H1 (cell line): Measurements from ENCODE around the gene CAV3. TPM values are rescaled to one million over a fixed set of nuclear protein-coding genes. Genes with fewer than 3 reads are reported as not detected.

Experiments used
- CBX5 ChIP-seq: fragments of 300-800, 300-1000 bp; sonication (generic); IDR thresholded peaks from 2 replicates; pipeline ENCODE4 v1.7.1; 2016; ENCODE audit warnings: antibody characterized with exemption, low read length, low read depth
- CHD7 ChIP-seq: fragments of 300-600 bp; sonication (generic); IDR thresholded peaks from 2 replicates; pipeline ENCODE4 v1.7.1; 2012; ENCODE audit warnings: low read length, moderate library complexity, mild to moderate bottlenecking, inconsistent platforms; ENCODE audit not compliant: insufficient replicate concordance
- FOSL1 ChIP-seq: IDR thresholded peaks from 2 replicates; pipeline ENCODE4 v1.6.1; 2011; ENCODE audit warnings: mild to moderate bottlenecking, low read depth, low read length, moderate library complexity; ENCODE audit not compliant: insufficient read depth
- polyA plus RNA-seq, 7 experiments: library from polyadenylated mRNA; depleted of rRNA in 3 of 7; stranded (reverse) in 5 of 7; unstranded in 2 of 7; fragments of >200 nt in 5 of 7; fragments of 200-250 nt in 2 of 7; gene quantifications; 1 replicate in 5 of 7; 2 replicates in 1 of 7; 4 replicates in 1 of 7; pipeline versions ENCODE4 v1.2.1 to v1.2.3, GENCODE V29; 2011 to 2013; ENCODE audit warnings: missing spikeins in 2 of 7, mixed read lengths in 2 of 7
- total RNA-seq: library from RNA; stranded (reverse); fragmentation: NEBNext Ultra II Directional; extraction: Animal tissue kit (Norgen Biotek cat#: 25700); gene quantifications from 2 replicates; pipeline ENCODE4 v1.2.1, GENCODE V29; 2021

Gene CAV3
- total and polyA plus RNA-seq, 2 of the 8 experiments (the other 6 are each of a cell fraction or from before 2014, with no cell fraction given): not detected

- no peak for TF ChIP-seq CHD7
- TF ChIP-seq FOSL1: no peak
- TF ChIP-seq CBX5: no peak
Observed at GRCh38 chr3:8749316-8749715, 15.7 kb downstream of the CAV3 start (continued).
